ENCODE measurements around the gene ABCA5.

The ABCA5 gene

GRCh38 chr17:69227541-69227940 is 99.4 kb downstream of the ABCA5 start:
- TF ChIP-seq CTCF (IDR thresholded peaks at IDR 0.05; ENCODE audit: borderline replicate concordance, control extremely low read depth, extremely low read depth, insufficient read depth, missing control alignments), result no peak
- no peak for DNase-seq (ENCODE audit: low spot score)
- in situ Hi-C loops (cut with MboI; ENCODE audit: low sequenced_read_pairs, unreplicated experiment), result loop anchor here (5.0 to 25.0 kb wide), 2 partner anchors 450 to 690 kb away; no protein-coding TSS in a partner anchor

GRCh38 chr17:69223809-69224208 is 103.1 kb downstream of the ABCA5 start:
- no peak for DNase-seq (ENCODE audit: low spot score)
- no peak for TF ChIP-seq CTCF (IDR thresholded peaks at IDR 0.05; ENCODE audit: borderline replicate concordance, control extremely low read depth, extremely low read depth, insufficient read depth, missing control alignments)
- in situ Hi-C loops (cut with MboI; ENCODE audit: low sequenced_read_pairs, unreplicated experiment), result no loop called here

GRCh38 chr17:69222707-69223258 is 104.2 kb downstream of the ABCA5 start:
- TF ChIP-seq CTCF (IDR thresholded peaks at IDR 0.05; ENCODE audit: borderline replicate concordance, control extremely low read depth, extremely low read depth, insufficient read depth, missing control alignments), result no peak
- no peak for DNase-seq (ENCODE audit: low spot score)
- in situ Hi-C loops (cut with MboI; ENCODE audit: low sequenced_read_pairs, unreplicated experiment), result no loop called here

- in situ Hi-C loops (cut with MboI; ENCODE audit: low sequenced_read_pairs, unreplicated experiment), result no loop called here
- no peak for TF ChIP-seq CTCF (IDR thresholded peaks at IDR 0.05; ENCODE audit: borderline replicate concordance, control extremely low read depth, extremely low read depth, insufficient read depth, missing control alignments)
- DNase-seq (ENCODE audit: low spot score), result no peak
Observed at GRCh38 chr17:69220098-69220497, 106.8 kb downstream of the ABCA5 start.

- no peak for TF ChIP-seq CTCF (IDR thresholded peaks at IDR 0.05; ENCODE audit: borderline replicate concordance, control extremely low read depth, extremely low read depth, insufficient read depth, missing control alignments)
- in situ Hi-C loops (cut with MboI; ENCODE audit: low sequenced_read_pairs, unreplicated experiment), result no loop called here
- no peak for DNase-seq (ENCODE audit: low spot score)
Observed at GRCh38 chr17:69218986-69219385, 107.9 kb downstream of the ABCA5 start.

GRCh38 chr17:69213059-69213813 is 113.7 kb downstream of the ABCA5 start:
- no peak for TF ChIP-seq CTCF (IDR thresholded peaks at IDR 0.05; ENCODE audit: borderline replicate concordance, control extremely low read depth, extremely low read depth, insufficient read depth, missing control alignments)
- in situ Hi-C loops (cut with MboI; ENCODE audit: low sequenced_read_pairs, unreplicated experiment), result no loop called here

More at GRCh38 chr17:69213059-69213813, 113.7 kb downstream of the ABCA5 start:
- no peak for DNase-seq (ENCODE audit: low spot score)

Data from GM13976 (cell line).